ENCODE data around the gene PARD3B.

PARD3B gene

GRCh38 chr2:205435970-205436369 lies 890.7 kb downstream of the PARD3B start:
- no peaks in the 10 kb centered on the region for H3K36me3 ChIP-seq (ENCODE audit: low read depth)
- H3K27me3 ChIP-seq (ENCODE audit: insufficient read depth, poor library complexity, severe bottlenecking), result no peaks in the 10 kb centered on the region
- no peaks in the 10 kb centered on the region for H3K4me1 ChIP-seq (ENCODE audit: insufficient read depth, poor library complexity, severe bottlenecking)
- 0 out of 3 replicates have a peak, but pooled peaks have one; percentile 31 for ATAC-seq (ENCODE audit: low read depth)
- no peaks in the 10 kb centered on the region for H3K9me3 ChIP-seq (ENCODE audit: severe bottlenecking)
- H3K4me3 ChIP-seq (ENCODE audit: severe bottlenecking), result no peak overlapping the region
- H3K27ac ChIP-seq (ENCODE audit: poor library complexity, severe bottlenecking), result no peak overlapping the region
- DNase-seq (ENCODE audit: low spot score), result no peak
- no peak for TF ChIP-seq CTCF (IDR thresholded peaks at IDR 0.05; ENCODE audit: poor library complexity, severe bottlenecking)

- Histone ChIP-seq H3K4me3 (ENCODE audit: severe bottlenecking) (no peak overlapping the region), H3K9me3 (ENCODE audit: severe bottlenecking) (no peaks in the 10 kb centered on the region), H3K27ac (ENCODE audit: poor library complexity, severe bottlenecking) (no peak overlapping the region), H3K4me1 (ENCODE audit: insufficient read depth, poor library complexity, severe bottlenecking) (no peaks in the 10 kb centered on the region), H3K36me3 (ENCODE audit: low read depth) (no peaks in the 10 kb centered on the region), H3K27me3 (ENCODE audit: insufficient read depth, poor library complexity, severe bottlenecking) (no peaks in the 10 kb centered on the region)
- ATAC-seq (ENCODE audit: low read depth) (no peak), DNase-seq (ENCODE audit: low spot score) (no peak)
- no peak for TF ChIP-seq CTCF (IDR thresholded peaks at IDR 0.05; ENCODE audit: poor library complexity, severe bottlenecking)
These were observed 893.0 kb downstream of the PARD3B start for GRCh38 chr2:205438241-205438640.

GRCh38 chr2:205439621-205440020 lies 894.3 kb downstream of the PARD3B start:
- no peaks in the 10 kb centered on the region for H3K36me3 ChIP-seq (ENCODE audit: low read depth)
- H3K4me1 ChIP-seq (ENCODE audit: insufficient read depth, poor library complexity, severe bottlenecking), result no peaks in the 10 kb centered on the region
- no peak overlapping the region for H3K4me3 ChIP-seq (ENCODE audit: severe bottlenecking)
- H3K27ac ChIP-seq (ENCODE audit: poor library complexity, severe bottlenecking), result no peak overlapping the region
- H3K27me3 ChIP-seq (ENCODE audit: insufficient read depth, poor library complexity, severe bottlenecking), result no peaks in the 10 kb centered on the region
- TF ChIP-seq CTCF (IDR thresholded peaks at IDR 0.05; ENCODE audit: poor library complexity, severe bottlenecking), result no peak
- ATAC-seq (ENCODE audit: low read depth) (no peak), DNase-seq (ENCODE audit: low spot score) (no peak)
- H3K9me3 ChIP-seq (ENCODE audit: severe bottlenecking), result no peaks in the 10 kb centered on the region

GRCh38 chr2:205441524-205441923 lies 896.2 kb downstream of the PARD3B start:
- ATAC-seq (ENCODE audit: low read depth), result no peak
- H3K27ac ChIP-seq (ENCODE audit: poor library complexity, severe bottlenecking), result no peak overlapping the region
- H3K4me3 ChIP-seq (ENCODE audit: severe bottlenecking), result no peak overlapping the region
- H3K9me3 ChIP-seq (ENCODE audit: severe bottlenecking), result no peaks in the 10 kb centered on the region
- no peaks in the 10 kb centered on the region for H3K36me3 ChIP-seq (ENCODE audit: low read depth)
- no peaks in the 10 kb centered on the region for H3K27me3 ChIP-seq (ENCODE audit: insufficient read depth, poor library complexity, severe bottlenecking)
- H3K4me1 ChIP-seq (ENCODE audit: insufficient read depth, poor library complexity, severe bottlenecking), result no peaks in the 10 kb centered on the region
- TF ChIP-seq CTCF (IDR thresholded peaks at IDR 0.05; ENCODE audit: poor library complexity, severe bottlenecking), result no peak
- no peak for DNase-seq (ENCODE audit: low spot score)

- Histone ChIP-seq H3K4me3 (ENCODE audit: severe bottlenecking) (no peak overlapping the region), H3K36me3 (ENCODE audit: low read depth) (no peaks in the 10 kb centered on the region), H3K9me3 (ENCODE audit: severe bottlenecking) (no peaks in the 10 kb centered on the region), H3K4me1 (ENCODE audit: insufficient read depth, poor library complexity, severe bottlenecking) (no peaks in the 10 kb centered on the region), H3K27ac (ENCODE audit: poor library complexity, severe bottlenecking) (no peak overlapping the region), H3K27me3 (ENCODE audit: insufficient read depth, poor library complexity, severe bottlenecking) (no peaks in the 10 kb centered on the region)
- DNase-seq (ENCODE audit: low spot score) (no peak), ATAC-seq (ENCODE audit: low read depth) (no peak)
- no peak for TF ChIP-seq CTCF (IDR thresholded peaks at IDR 0.05; ENCODE audit: poor library complexity, severe bottlenecking)
These were observed 902.9 kb downstream of the PARD3B start for GRCh38 chr2:205448189-205448588.
